ENCODE results near the gene MOSMO.

- TF ChIP-seq TCF12 (IDR thresholded peaks at IDR 0.05; ENCODE audit: low read depth) (no peak), REST (IDR thresholded peaks at IDR 0.05; ENCODE audit: low read depth) (no peak), EP300 (IDR thresholded peaks at IDR 0.05; ENCODE audit: borderline replicate concordance) (no peak), YY1 (IDR thresholded peaks at IDR 0.05; ENCODE audit: low read depth) (no peak), FOXM1 (IDR thresholded peaks at IDR 0.05; ENCODE audit: borderline replicate concordance, low read depth) (no peak), EGR1 (IDR thresholded peaks at IDR 0.05) (no peak), TEAD4 (IDR thresholded peaks at IDR 0.05) (no peak), CREB1 (IDR thresholded peaks at IDR 0.05; ENCODE audit: low read depth) (no peak), TAF1 (IDR thresholded peaks at IDR 0.05; ENCODE audit: low read depth) (no peak)
- TF ChIP-seq, protein P1, sequence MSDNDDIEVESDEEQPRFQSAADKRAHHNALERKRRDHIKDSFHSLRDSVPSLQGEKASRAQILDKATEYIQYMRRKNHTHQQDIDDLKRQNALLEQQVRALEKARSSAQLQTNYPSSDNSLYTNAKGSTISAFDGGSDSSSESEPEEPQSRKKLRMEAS (IDR thresholded peaks at IDR 0.05), result no peak
These were observed 22.4 kb upstream of the MOSMO start for GRCh38 chr16:21985524-21985923.
